GM21717 (cell line): ENCODE data around the gene HEMK1.

Source experiments
- ATAC-seq: cut with Tn5 transposase; IDR thresholded peaks from one replicate; pipeline ENCODE4 v1.9.1; 2021; ENCODE audit warnings: mild to moderate bottlenecking, moderate library complexity; ENCODE audit not compliant: unreplicated experiment

Gene HEMK1

GRCh38 chr3:50612234-50612882 lies 43.0 kb downstream of the HEMK1 start:
- ATAC-seq, result no peak

- no peak for ATAC-seq
Measured at GRCh38 chr3:50612970-50613846, 43.9 kb downstream of the HEMK1 start.

- ATAC-seq, result no peak
Measured at GRCh38 chr3:50615190-50615589, 45.9 kb downstream of the HEMK1 start.

GRCh38 chr3:50616003-50616769 lies 46.9 kb downstream of the HEMK1 start:
- peak; percentile 33 for ATAC-seq

GRCh38 chr3:50616770-50617095 lies 47.4 kb downstream of the HEMK1 start:
- ATAC-seq, result peak; percentile 63

GRCh38 chr3:50617096-50617791 lies 47.9 kb downstream of the HEMK1 start, which contains the start of gene MAPKAPK3:
Gene MAPKAPK3, plus strand, starts transcription at chr3:50617151. Its CDS starts 415 bp downstream, at chr3:50617566.
- peak; percentile 5 for ATAC-seq

- ATAC-seq, result no peak
Measured at GRCh38 chr3:50617911-50618481, 48.7 kb downstream of the HEMK1 start.

GRCh38 chr3:50620420-50620819 lies 51.1 kb downstream of the HEMK1 start:
- ATAC-seq, result no peak

GRCh38 chr3:50620820-50621219 lies 51.5 kb downstream of the HEMK1 start:
- no peak for ATAC-seq

GRCh38 chr3:50622881-50623280 lies 53.6 kb downstream of the HEMK1 start:
- ATAC-seq, result no peak

GRCh38 chr3:50623840-50624474 lies 54.6 kb downstream of the HEMK1 start:
- ATAC-seq, result peak; percentile 51

- ATAC-seq, result no peak
Measured at GRCh38 chr3:50624634-50625033, 55.3 kb downstream of the HEMK1 start.

- no peak for ATAC-seq
Measured at GRCh38 chr3:50625231-50626182, 56.2 kb downstream of the HEMK1 start.

- ATAC-seq, result no peak
Measured at GRCh38 chr3:50626401-50626800, 57.1 kb downstream of the HEMK1 start.

GRCh38 chr3:50627407-50628051 lies 58.2 kb downstream of the HEMK1 start:
- no peak for ATAC-seq

- ATAC-seq, result no peak
Measured at GRCh38 chr3:50628601-50629000, 59.3 kb downstream of the HEMK1 start.

GRCh38 chr3:50630394-50630793 lies 61.1 kb downstream of the HEMK1 start:
- ATAC-seq, result no peak

- ATAC-seq, result no peak
Measured at GRCh38 chr3:50630877-50631276, 61.6 kb downstream of the HEMK1 start.
